ENCODE measurements around the gene OR13A1. TPM values are rescaled to one million over a fixed set of nuclear protein-coding genes. Genes with fewer than 3 reads are reported as not detected.

The OR13A1 gene
- total RNA-seq, 1 experiment from 2014 or later: 0.15 TPM

- CTCF ChIA-PET: no interaction called here
- no peak for TF ChIP-seq ERG (CRISPR knock-in tag; IDR thresholded peaks at IDR 0.05)
- TF ChIP-seq EMX1 (CRISPR knock-in tag; IDR thresholded peaks at IDR 0.05): no peak
- TF ChIP-seq OVOL2 (CRISPR knock-in tag; IDR thresholded peaks at IDR 0.05; ENCODE audit: borderline replicate concordance): no peak
- TF ChIP-seq NFATC4 (CRISPR knock-in tag; IDR thresholded peaks at IDR 0.05): no peak
- TF ChIP-seq HMGA2 (CRISPR knock-in tag; IDR thresholded peaks at IDR 0.05): no peak
- no peak for TF ChIP-seq USF2 (CRISPR knock-in tag; IDR thresholded peaks at IDR 0.05)
- TF ChIP-seq JAZF1 (CRISPR knock-in tag; IDR thresholded peaks at IDR 0.05): no peak
- TF ChIP-seq MYBL2 (CRISPR knock-in tag; IDR thresholded peaks at IDR 0.05): no peak
- TF ChIP-seq MAX (CRISPR knock-in tag; IDR thresholded peaks at IDR 0.05): no peak
- TF ChIP-seq IRF2 (CRISPR knock-in tag; IDR thresholded peaks at IDR 0.05; ENCODE audit: borderline replicate concordance, low read depth): no peak
- TF ChIP-seq PREB (CRISPR knock-in tag; IDR thresholded peaks at IDR 0.05; ENCODE audit: borderline replicate concordance): no peak
- no peak for TF ChIP-seq ESRRA (CRISPR knock-in tag; IDR thresholded peaks at IDR 0.05; ENCODE audit: borderline replicate concordance)
- no peak for TF ChIP-seq ZNF512 (CRISPR knock-in tag; IDR thresholded peaks at IDR 0.05; ENCODE audit: borderline replicate concordance)
- no peak for TF ChIP-seq SMAD3 (CRISPR knock-in tag; IDR thresholded peaks at IDR 0.05; ENCODE audit: borderline replicate concordance)
- no peak for TF ChIP-seq TP53 (CRISPR knock-in tag; IDR thresholded peaks at IDR 0.05)
- no peak for TF ChIP-seq PRDM15 (CRISPR knock-in tag; IDR thresholded peaks at IDR 0.05)
- TF ChIP-seq HMGXB4 (CRISPR knock-in tag; IDR thresholded peaks at IDR 0.05): no peak
- POLR2A ChIA-PET: no interaction called here
- Mint-ChIP-seq H3K36me3 (no peaks in the 10 kb centered on the region; the same call in 1 of the 2 replicates), H3K4me1 (no peaks in the 10 kb centered on the region), H3K27ac (no peak overlapping the region), H3K27me3 (ENCODE audit: low read depth) (peaks cover 4% of the 10 kb centered on the region), H3K9me3 (peaks cover 52% of the 10 kb centered on the region), H3K4me3 (no peak overlapping the region)
- ATAC-seq: peak; percentile 62
- no peak for DNase-seq (ENCODE audit: low spot score)
Observed at GRCh38 chr10:45265996-45266395, 49.4 kb downstream of the OR13A1 start.
